ENCODE data around the gene ELAPOR2. TPM values are rescaled to one million over a fixed set of nuclear protein-coding genes. Genes with fewer than 3 reads are reported as not detected.
"Not testable (repeated sequence)": the region's sequence is repeated elsewhere in the genome, so short reads cannot be mapped to it uniquely, and the experiment has no call there.

The ELAPOR2 gene
- 1 to 10 TPM; 2.3 to 4.1 TPM for total RNA-seq

GRCh38 chr7:87059525-87060287, at the start of gene ELAPOR2:
ELAPOR2 (minus strand) TSS chr7:87059654; CDS start chr7:87059513, 141 bp downstream.
- Mint-ChIP-seq H3K36me3 (no peaks in the 10 kb centered on the region), H3K27ac (peak within 1 kb of the TSS in 1 of 2 donors; percentile 34), H3K9me3 (no peaks in the 10 kb centered on the region)
- DNase-seq (ENCODE audit: low spot score in 2 of 2) (peak; percentile 72 to 81), ATAC-seq (peak; percentile 92 to 94)

GRCh38 chr7:87107949-87108776, 48.7 kb upstream of the ELAPOR2 start:
- ATAC-seq (no peak), DNase-seq (ENCODE audit: low spot score in 2 of 2) (no peak)
- no peaks in the 10 kb centered on the region for H3K36me3 Mint-ChIP-seq
- no peaks in the 10 kb centered on the region for H3K9me3 Mint-ChIP-seq
- H3K27ac Mint-ChIP-seq, result no peak overlapping the region

DNA sequence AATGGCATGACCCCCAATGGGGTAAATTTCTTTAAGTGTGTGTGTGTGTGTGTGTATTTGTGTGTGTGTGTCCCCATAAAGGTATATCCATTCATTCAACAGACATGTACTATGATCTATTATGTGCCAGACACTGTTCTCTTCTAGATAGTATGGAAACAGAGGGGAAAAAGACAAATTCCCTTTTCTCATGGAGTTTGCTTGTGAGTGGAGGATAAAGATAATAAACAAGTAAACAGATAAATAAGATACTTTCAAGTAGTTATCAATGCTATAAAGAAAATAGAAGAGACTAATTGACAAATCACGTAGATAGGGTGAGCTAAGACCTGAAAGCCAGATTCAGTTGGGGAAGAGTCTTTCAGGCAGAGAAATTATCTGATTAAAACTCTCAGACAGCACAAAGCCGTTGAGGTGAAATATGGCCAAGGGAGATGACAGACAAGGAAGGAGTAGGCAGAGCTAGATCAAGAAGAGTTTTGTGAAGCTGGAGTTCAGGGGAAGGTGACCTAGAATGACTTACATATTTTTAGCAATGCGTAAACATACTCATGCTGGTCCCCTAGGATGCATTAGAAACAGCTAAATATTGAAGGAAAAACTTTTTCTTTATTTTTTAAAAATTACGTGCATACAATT, 47.6 kb upstream of the ELAPOR2 start:
- no peak for ATAC-seq
- H3K9me3 Mint-ChIP-seq, result no peaks in the 10 kb centered on the region
- DNase-seq (ENCODE audit: low spot score in 2 of 2), result no peak
- no peaks in the 10 kb centered on the region for H3K36me3 Mint-ChIP-seq
- no peak overlapping the region for H3K27ac Mint-ChIP-seq

DNA sequence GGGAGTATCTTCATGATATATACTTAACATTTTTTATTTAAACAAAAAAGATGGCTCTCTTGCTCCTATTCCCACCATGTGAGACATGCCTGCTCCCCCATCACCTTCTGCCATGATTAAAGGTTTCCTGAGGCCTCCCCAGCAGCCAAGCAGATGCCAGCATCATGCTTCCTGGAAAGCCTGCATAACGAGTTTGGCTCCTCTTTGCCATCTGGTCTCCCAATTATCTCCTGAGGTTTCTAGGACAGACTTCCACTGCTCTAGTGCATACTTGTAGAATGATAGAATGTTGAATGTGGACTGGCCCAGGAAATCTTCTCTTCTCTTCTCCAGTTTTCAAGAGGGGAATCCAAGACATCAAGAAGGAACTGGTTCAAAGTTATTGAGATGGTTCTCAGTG, 45.9 kb upstream of the ELAPOR2 start:
- Mint-ChIP-seq H3K9me3 (no peaks in the 10 kb centered on the region), H3K27ac (no peak overlapping the region), H3K36me3 (no peaks in the 10 kb centered on the region)
- no peak for ATAC-seq
- DNase-seq (ENCODE audit: low spot score in 2 of 2), result no peak

- peaks cover 0 to 5% of the 10 kb centered on the region in 2 donors for H3K36me3 Mint-ChIP-seq
- DNase-seq (ENCODE audit: low spot score in 2 of 2) (no peak), ATAC-seq (no peak)
- H3K27ac Mint-ChIP-seq, result no peak overlapping the region
- no peaks in the 10 kb centered on the region for H3K9me3 Mint-ChIP-seq
These were observed 40.9 kb upstream of the ELAPOR2 start for GRCh38 chr7:87100326-87100725.

DNA sequence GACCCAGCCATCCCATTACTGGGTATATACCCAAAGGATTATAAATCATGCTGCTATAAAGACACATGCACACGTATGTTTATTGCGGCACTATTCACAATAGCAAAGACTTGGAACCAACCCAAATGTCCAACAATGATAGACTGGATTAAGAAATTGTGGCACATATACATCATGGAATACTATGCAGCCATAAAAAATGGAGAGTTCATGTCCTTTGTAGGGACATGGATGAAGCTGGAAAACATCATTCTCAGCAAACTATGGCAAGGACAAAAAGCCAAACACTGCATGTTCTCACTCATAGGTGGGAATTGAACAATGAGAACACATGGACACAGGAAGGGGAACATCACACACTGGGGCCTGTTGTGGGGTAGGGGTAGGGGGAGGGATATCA, 37.9 kb upstream of the ELAPOR2 start:
- not testable (repeated sequence) for ATAC-seq; H3K9me3 Mint-ChIP-seq; DNase-seq (ENCODE audit: low spot score in 2 of 2); H3K27ac Mint-ChIP-seq; H3K36me3 Mint-ChIP-seq

GRCh38 chr7:87094322-87094721, 34.9 kb upstream of the ELAPOR2 start:
- Mint-ChIP-seq H3K36me3 (peaks cover 0 to 5% of the 10 kb centered on the region in 2 donors), H3K9me3 (no peaks in the 10 kb centered on the region), H3K27ac (no peak overlapping the region)
- ATAC-seq, result no peak
- no peak for DNase-seq (ENCODE audit: low spot score in 2 of 2)

DNA sequence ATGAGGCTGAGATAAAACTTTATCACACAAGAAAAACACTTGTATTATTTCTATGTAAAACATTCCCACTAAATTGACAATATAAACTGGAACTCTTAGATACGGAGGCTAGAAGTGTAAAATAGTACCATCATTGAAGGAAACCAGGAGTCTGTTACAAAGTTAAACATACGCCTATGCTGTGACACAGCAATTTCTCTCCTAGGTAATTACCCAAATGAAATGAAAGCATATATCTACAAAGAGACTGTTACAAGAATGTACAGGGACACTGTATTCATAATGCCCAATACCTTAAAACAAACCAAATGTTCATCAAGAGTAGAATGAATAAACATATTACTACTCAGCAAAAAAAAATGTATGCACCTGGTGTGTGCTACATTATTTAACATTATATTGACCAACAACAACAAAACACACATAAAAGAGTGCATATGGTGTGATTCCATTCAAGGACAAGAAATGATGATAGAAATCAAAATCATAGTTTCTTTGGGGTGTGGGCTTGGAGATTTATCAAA, 33.2 kb upstream of the ELAPOR2 start:
- ATAC-seq, result no peak
- no peak overlapping the region for H3K27ac Mint-ChIP-seq
- H3K36me3 Mint-ChIP-seq, result peaks cover 0 to 5% of the 10 kb centered on the region in 2 donors
- no peaks in the 10 kb centered on the region for H3K9me3 Mint-ChIP-seq
- DNase-seq (ENCODE audit: low spot score in 2 of 2), result no peak

- H3K9me3 Mint-ChIP-seq, result no peaks in the 10 kb centered on the region
- ATAC-seq (no peak), DNase-seq (ENCODE audit: low spot score in 2 of 2) (no peak)
- H3K36me3 Mint-ChIP-seq, result peaks cover 0 to 3% of the 10 kb centered on the region in 2 donors
- no peak overlapping the region for H3K27ac Mint-ChIP-seq
These were observed 32.1 kb upstream of the ELAPOR2 start for GRCh38 chr7:87091487-87092066.

DNA sequence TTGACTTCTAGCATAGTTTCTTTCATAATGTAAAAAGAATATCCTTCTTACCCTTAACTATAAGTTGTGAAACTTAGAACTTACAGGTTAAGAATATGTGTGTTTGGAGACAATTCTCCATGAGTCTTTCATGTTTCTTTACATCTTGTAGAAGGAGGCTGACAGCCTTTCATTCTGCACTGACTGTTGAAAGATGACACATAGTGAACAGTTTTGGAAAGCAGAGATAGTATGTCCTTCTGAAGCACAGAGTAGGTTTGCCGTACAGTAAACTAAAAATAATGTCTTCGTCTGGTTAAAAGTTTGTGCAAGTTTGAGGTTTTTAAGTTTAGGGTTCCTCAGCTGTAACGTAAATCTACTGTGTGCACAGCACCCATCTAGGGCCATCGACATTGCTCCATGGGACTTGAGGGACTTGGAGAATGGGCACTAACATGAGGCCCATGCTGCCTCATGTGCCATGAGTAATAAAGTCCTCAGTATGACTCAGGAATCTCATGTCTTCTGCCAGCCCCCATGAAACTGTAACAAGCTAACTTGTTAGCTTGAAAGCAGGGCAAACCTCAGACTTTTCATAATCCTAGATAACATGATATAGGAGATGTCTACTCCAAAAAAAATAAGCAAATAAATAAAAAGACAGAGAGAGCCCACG, 24.5 kb upstream of the ELAPOR2 start:
- peak; percentile 51 to 93 for ATAC-seq
- Mint-ChIP-seq H3K36me3 (no peaks in the 10 kb centered on the region), H3K9me3 (no peaks in the 10 kb centered on the region), H3K27ac (no peak overlapping the region)
- no peak for DNase-seq (ENCODE audit: low spot score in 2 of 2)

- Mint-ChIP-seq H3K36me3 (no peaks in the 10 kb centered on the region), H3K27ac (no peak overlapping the region), H3K9me3 (no peaks in the 10 kb centered on the region)
- DNase-seq (ENCODE audit: low spot score in 2 of 2), result no peak
- no peak for ATAC-seq
These were observed 23.2 kb upstream of the ELAPOR2 start for GRCh38 chr7:87082675-87083074.

DNA sequence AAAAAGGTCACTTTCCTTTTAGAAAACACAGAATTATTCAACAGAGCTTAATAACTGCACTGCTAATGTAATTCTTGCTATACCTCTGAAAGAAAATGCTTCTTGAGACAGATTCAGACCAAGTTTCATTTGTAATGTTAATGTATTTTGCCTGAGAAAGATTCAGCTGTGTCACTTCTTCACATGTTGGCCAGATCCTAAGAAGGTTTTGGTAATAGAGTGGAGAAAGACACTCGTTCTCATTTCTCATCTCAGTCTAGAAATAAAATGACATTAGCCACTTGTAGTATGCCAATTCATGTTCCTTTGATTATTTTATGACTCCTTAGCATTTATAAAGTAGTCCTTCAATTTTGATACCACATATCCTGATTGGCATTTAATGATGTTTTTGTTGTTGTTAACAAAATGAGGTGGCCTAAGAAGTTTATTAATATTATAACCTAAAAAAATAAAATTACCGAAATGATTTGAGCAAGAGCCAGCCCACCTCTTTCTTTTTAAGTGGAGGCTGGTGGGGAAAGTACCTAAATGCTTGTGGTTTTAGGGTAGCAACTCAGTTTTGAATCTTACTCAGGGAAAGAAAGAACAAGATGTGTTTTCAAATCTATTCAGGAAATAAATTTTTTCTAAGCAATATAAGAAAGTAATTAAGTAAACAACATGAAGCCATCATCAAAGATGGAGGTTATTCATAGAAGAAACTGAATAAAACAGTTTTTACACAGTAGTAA, 16.4 kb upstream of the ELAPOR2 start:
- H3K36me3 Mint-ChIP-seq, result no peaks in the 10 kb centered on the region
- DNase-seq (ENCODE audit: low spot score in 2 of 2) (no peak), ATAC-seq (peak in 1 of 2 donors; percentile 72)
- H3K27ac Mint-ChIP-seq, result no peak overlapping the region
- no peaks in the 10 kb centered on the region for H3K9me3 Mint-ChIP-seq

GRCh38 chr7:87067788-87068187, 8.3 kb upstream of the ELAPOR2 start:
- no peaks in the 10 kb centered on the region for H3K36me3 Mint-ChIP-seq
- DNase-seq (ENCODE audit: low spot score in 2 of 2), result no peak
- no peak overlapping the region for H3K27ac Mint-ChIP-seq
- ATAC-seq, result no peak
- no peaks in the 10 kb centered on the region for H3K9me3 Mint-ChIP-seq

DNA sequence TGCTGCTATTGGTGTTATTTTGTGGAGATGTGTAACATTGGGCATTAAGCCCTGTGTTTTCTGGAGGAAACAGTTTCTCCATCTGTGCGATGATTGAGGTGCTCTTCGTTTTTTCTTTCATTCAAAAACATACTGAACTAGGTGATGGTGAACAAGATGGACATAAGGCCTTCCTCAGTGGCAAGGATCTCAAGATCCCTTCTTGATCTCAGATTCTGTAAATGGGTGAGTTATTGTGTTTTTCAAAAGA, 759 bp upstream of the ELAPOR2 start:
- no peak for DNase-seq (ENCODE audit: low spot score in 2 of 2)
- Mint-ChIP-seq H3K36me3 (no peaks in the 10 kb centered on the region), H3K9me3 (no peaks in the 10 kb centered on the region), H3K27ac (no peak overlapping the region)
- ATAC-seq, result no peak

GRCh38 chr7:87058744-87059524, 520 bp downstream of the ELAPOR2 start:
- Mint-ChIP-seq H3K9me3 (no peaks in the 10 kb centered on the region), H3K36me3 (no peaks in the 10 kb centered on the region), H3K27ac (peak overlapping the region in 1 of 2 donors; percentile 34)
- ATAC-seq (peak; percentile 54), DNase-seq (ENCODE audit: low spot score in 2 of 2) (no peak)

Data from activated naive CD4-positive, alpha-beta T cell treated with anti-CD3 and anti-CD28 coated beads, Interleukin-2, amount 50 U/mL, for 72 hours (primary cell).